Spinal cord (tissue), 10 donors: ENCODE results near the gene FAM241A. TPM values are rescaled to one million over a fixed set of nuclear protein-coding genes. Genes with fewer than 3 reads are reported as not detected.

ENCODE experiments used
- DNase-seq, 6 donors: peaks; one replicate each; pipeline versions ENCODE4 v3.0.0 to v3.0.0-alpha.2; 2013 to 2015; ENCODE audit warnings: low spot score in 6 of 6, low read depth in 4 of 6
- H3K27ac ChIP-seq: one replicate; pipeline ENCODE4 v1.5.1; 2013; ENCODE audit warnings: low read depth, low read length, control low read depth
- H3K27me3 ChIP-seq: one replicate; pipeline ENCODE4 v1.6.1; 2013; ENCODE audit warnings: low read length; ENCODE audit not compliant: control insufficient read depth, insufficient read depth
- H3K36me3 ChIP-seq: one replicate; pipeline ENCODE4 v1.6.1; 2013; ENCODE audit warnings: low read length; ENCODE audit not compliant: control insufficient read depth, insufficient read depth
- H3K4me1 ChIP-seq: one replicate; pipeline ENCODE4 v1.6.1; 2013; ENCODE audit warnings: low read length; ENCODE audit not compliant: control insufficient read depth, insufficient read depth
- H3K4me3 ChIP-seq: one replicate; pipeline ENCODE4 v1.5.1; 2013; ENCODE audit warnings: low read depth, low read length, control low read depth
- H3K9me3 ChIP-seq: one replicate; pipeline ENCODE4 v1.6.1; 2013; ENCODE audit warnings: low read length; ENCODE audit not compliant: control insufficient read depth, insufficient read depth
- WGBS: methylation state at CpG from one replicate; pipeline ENCODE4 v1.1.5; 2013; ENCODE audit warnings: missing lambda C conversion rate; ENCODE audit not compliant: insufficient coverage; 5-methylcytosine and 5-hydroxymethylcytosine counted together
- polyA plus RNA-seq, 2 donors: library from polyadenylated mRNA; unstranded; fragments of 120-200 nt; gene quantifications; one replicate each; pipeline ENCODE4 v1.2.1, GENCODE V29; 2013; ENCODE audit not compliant: insufficient read length in 2 of 2
- total RNA-seq, 2 donors: library from RNA; depleted of rRNA in 1 of 2; stranded (reverse); fragments of 120-200 nt in 1 of 2; fragments of >200 nt in 1 of 2; gene quantifications; one replicate each; pipeline versions ENCODE4 v1.2.3 to v1.2.4, GENCODE V29; 2013 to 2014
- donor health status: healthy.

The FAM241A gene
- total and polyA plus RNA-seq, 4 donors, result 1.2 to 1.9 (median 1.7) TPM

DNA sequence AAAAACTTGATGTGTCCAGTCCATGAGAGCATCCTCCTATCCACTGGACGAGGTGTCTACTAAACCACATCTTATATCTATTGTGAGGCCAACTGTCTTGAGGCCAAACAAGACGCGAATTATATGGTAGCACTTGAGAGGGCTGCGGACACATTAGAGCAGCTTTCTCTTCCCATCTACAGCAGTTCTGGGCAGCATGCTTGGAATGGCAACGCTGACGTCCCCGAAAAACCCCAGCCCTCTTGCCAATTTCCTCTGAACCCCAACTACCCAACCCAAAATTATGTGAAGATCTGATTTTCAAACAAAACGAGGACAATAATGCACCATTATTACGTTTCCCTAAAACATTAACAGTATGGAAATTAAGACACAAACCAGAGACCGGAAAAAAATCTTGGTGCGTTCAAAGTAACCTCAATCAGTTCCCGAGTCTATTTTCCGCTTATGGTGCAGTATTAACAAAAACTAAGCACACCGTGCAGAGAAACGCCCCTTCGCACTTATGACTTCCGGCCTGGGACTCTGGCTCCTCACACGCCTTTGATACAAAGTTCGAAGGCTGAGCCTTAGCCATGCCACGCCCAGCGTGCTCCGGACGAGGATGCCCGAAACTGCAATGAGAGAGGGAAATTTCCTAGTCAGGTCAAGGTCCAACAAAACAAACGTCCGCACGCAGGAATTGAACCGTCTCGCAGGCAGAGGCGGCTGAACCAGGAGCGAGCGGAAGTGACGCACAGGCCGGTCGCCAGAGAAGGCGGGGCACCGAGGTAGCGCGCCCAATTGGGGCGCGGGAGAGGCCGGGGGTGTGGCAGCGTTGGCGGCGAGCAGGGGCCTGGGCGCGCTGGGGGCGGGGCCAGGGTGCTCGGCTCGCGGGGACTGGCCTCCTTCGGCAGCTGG is 85.9 kb downstream of the FAM241A start:
- no peaks in the 10 kb centered on the region for H3K9me3 ChIP-seq
- peak overlapping the region; percentile 98 for H3K4me3 ChIP-seq
- H3K27ac ChIP-seq, result peak overlapping the region; percentile 99
- DNase-seq, result peak; percentile 90 to 99 (median 94)
- H3K4me1 ChIP-seq, result no peaks in the 10 kb centered on the region
- H3K27me3 ChIP-seq, result no peaks in the 10 kb centered on the region
- H3K36me3 ChIP-seq, result no peaks in the 10 kb centered on the region
- WGBS, result under 1% methylated on average over 52 of the region's 52 CpGs

DNA sequence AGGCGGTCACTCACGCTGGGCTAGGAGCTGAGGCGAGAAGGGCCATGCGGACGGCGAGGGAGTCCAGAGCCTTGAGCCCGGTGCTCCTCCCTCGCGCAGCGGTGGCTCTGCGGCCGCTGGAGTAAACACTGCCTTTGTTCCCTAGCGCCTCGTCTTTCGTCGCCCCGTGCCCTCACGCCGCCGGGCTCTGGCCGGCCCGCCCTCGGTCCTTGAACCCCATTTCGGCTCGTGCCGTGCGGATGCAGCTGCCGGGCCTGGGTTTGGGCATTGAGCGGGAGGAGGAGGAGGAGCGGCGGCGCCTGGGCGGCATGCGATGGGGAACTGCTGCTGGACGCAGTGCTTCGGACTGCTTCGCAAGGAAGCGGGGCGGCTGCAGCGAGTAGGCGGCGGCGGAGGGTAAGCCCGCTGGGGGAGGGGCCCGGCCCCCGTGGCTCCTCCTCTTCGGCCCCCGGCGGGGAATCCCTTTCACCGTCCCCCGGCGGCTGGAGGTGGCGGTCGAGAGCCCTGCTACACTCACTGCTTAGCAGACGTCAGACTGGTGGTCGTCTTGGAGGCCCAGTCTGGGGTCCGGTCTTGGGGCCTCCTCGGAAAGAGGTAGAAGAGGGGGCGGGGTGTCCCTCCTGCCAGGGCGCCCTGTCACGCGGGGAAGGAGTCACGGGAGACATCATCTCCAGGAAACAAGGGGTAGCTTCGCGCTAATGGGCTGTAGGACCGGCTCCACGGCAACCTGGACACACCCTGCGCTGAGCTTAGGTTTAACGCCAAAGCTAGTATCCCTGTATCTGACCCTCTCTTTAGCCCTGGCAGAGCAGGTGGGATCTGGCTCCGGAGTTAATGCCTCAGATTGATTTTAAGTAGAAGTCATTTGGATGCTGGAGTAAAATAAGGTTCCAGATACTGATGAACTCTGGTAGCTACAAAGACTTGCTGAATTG is 86.8 kb downstream of the FAM241A start, which contains the start of gene AP1AR:
Gene AP1AR, plus strand, starts transcription at position 9 of the 935 bp plus-strand sequence. Its CDS starts 305 bp downstream, at position 314.
- DNase-seq, result peak; percentile 49 to 94 (median 66)
- Histone ChIP-seq H3K4me1 (no peaks in the 10 kb centered on the region), H3K9me3 (no peaks in the 10 kb centered on the region), H3K4me3 (peak within 1 kb of the TSS; percentile 98), H3K36me3 (no peaks in the 10 kb centered on the region), H3K27me3 (no peaks in the 10 kb centered on the region), H3K27ac (peak within 1 kb of the TSS; percentile 99)
- WGBS, result under 1% methylated on average over 67 of the region's 70 CpGs

DNA sequence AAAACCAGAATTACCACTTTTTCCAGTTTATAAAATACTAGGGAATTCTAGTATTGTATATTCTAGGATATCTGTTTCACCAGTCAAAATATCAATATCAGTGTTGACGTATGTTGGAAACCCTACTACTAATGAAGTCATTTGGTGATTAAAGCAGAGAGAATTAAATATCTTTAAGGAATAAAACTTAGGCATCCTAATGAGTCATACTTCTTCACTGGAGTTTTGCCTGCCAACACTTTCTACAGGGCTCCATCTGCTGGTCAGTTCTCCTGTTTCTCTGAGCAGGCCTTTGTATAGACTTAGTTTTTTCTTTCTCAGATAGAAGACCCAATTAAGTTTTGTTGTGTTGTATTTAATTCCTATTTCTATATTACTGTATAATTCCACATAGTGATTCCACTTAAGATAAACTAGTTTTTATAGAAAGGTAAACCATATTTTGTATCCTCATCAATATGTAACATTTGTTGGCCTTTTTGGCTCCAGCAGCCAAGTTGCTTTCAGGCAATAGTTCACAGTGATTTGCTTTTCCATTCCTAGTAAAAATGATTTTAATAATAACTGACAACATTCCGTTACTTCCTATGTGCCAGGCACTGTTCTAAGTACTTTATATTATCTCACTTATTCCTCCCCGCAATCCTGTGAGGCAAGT is 89.8 kb downstream of the FAM241A start:
- Histone ChIP-seq H3K36me3 (no peaks in the 10 kb centered on the region), H3K4me1 (no peaks in the 10 kb centered on the region), H3K27ac (no peak overlapping the region), H3K27me3 (no peaks in the 10 kb centered on the region), H3K9me3 (no peaks in the 10 kb centered on the region), H3K4me3 (no peak overlapping the region)
- WGBS, result no CpG with 5 or more reads among the region's 3 CpGs
- peak; percentile 26 to 91 (median 56) for DNase-seq

DNA sequence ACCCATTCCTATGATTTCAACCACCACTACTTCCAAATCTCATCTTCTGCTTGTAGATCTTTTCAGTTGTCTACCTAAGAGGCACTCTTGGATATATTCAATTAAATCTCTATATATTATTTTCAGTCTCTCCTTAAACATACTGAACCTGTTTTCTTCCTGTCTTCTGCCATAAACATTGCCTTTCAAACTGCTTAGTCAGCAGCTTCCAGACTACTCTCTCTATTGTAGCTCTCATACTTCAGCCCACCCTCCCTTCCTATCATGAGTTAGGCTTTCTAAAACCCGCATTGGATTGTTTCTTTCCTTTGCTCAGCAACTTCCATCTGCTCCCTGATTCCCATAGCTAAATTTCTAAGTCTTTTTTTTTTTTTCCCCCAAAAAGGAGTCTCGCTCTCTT is 90.8 kb downstream of the FAM241A start:
- no peaks in the 10 kb centered on the region for H3K4me1 ChIP-seq
- no peaks in the 10 kb centered on the region for H3K36me3 ChIP-seq
- WGBS, result 67% methylated on average over 1 of the region's 2 CpGs
- H3K9me3 ChIP-seq, result no peaks in the 10 kb centered on the region
- H3K4me3 ChIP-seq, result no peak overlapping the region
- no peak overlapping the region for H3K27ac ChIP-seq
- no peak for DNase-seq
- no peaks in the 10 kb centered on the region for H3K27me3 ChIP-seq

DNA sequence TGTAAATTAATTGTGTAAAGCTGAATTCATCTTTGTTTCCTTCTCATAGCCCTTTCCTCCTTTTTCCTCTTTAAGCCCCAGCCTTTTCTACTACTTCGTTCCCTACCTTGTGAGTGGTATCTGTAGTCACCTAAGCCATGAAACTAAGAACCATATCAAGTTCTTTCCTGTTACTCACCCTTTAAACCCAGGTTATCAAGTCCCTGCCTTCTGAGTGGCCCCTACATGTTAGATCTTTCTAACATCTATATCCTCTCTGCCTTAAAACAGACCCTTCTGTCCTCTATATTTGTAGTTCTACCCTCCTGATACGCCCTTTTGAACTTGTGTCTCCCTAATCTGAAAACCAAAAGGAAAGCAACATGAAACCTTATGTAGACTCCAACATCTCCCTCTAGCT is 93.6 kb downstream of the FAM241A start:
- H3K9me3 ChIP-seq, result no peaks in the 10 kb centered on the region
- DNase-seq, result no peak
- no peaks in the 10 kb centered on the region for H3K27me3 ChIP-seq
- H3K4me1 ChIP-seq, result no peaks in the 10 kb centered on the region
- no peak overlapping the region for H3K4me3 ChIP-seq
- no peak overlapping the region for H3K27ac ChIP-seq
- WGBS, result 89% methylated on average over 2 of the region's 2 CpGs
- H3K36me3 ChIP-seq, result no peaks in the 10 kb centered on the region

Other genes starting within 250 kb of the FAM241A start
- gene AP1AR, start 86.3 kb downstream of the FAM241A start, total RNA-seq, result 10 to 100 TPM; 17.3 to 49.5 TPM
- gene AP1AR, start 86.3 kb downstream of the FAM241A start, polyA plus RNA-seq, result 10 to 100 TPM; 29.6 to 35.9 TPM
- gene TIFA, start 140.4 kb downstream of the FAM241A start, total RNA-seq, result 1 to 10 TPM; 6.6 to 9.4 TPM
- gene TIFA, start 140.4 kb downstream of the FAM241A start, polyA plus RNA-seq, result 1 to 10 TPM; 5.1 to 5.5 TPM
- gene ALPK1, start 151.9 kb downstream of the FAM241A start, total RNA-seq, result 10 to 100 TPM; 14.9 to 15.2 TPM
- 1 to 10 TPM; 3.8 to 5.2 TPM for gene ALPK1, start 151.9 kb downstream of the FAM241A start, polyA plus RNA-seq